Sigmoid colon (tissue), 4 donors: Measurements from ENCODE around the gene SCUBE1.

ENCODE experiments used
- CTCF ChIP-seq, 4 experiments: fragments of 450-650 bp in 3 of 4; fragments of 200-600 bp in 1 of 4; IDR thresholded peaks; one replicate each; pipeline ENCODE4 v1.5.1; 2016 to 2019; ENCODE audit warnings: antibody characterized with exemption in 4 of 4, mild to moderate bottlenecking in 3 of 4, moderate library complexity in 2 of 4
- EP300 ChIP-seq, 4 donors: sonication (generic); formaldehyde crosslinking; IDR thresholded peaks; one replicate each; pipeline ENCODE4 v1.6.1; 2017; ENCODE audit warnings: antibody characterized with exemption in 4 of 4
- POLR2A ChIP-seq, 2 donors: fragments of 450-650 bp; IDR thresholded peaks; one replicate each; pipeline ENCODE4 v1.6.1; 2016; ENCODE audit warnings: antibody characterized with exemption in 2 of 2, mild to moderate bottlenecking in 2 of 2, moderate library complexity in 2 of 2
- POLR2AphosphoS5 ChIP-seq, 4 donors: sonication (generic); formaldehyde crosslinking; IDR thresholded peaks; one replicate each; pipeline ENCODE4 v1.6.1; 2017; ENCODE audit warnings: antibody characterized with exemption in 4 of 4

GRCh38 chr22:43200031-43200430 lies 143.1 kb downstream of the SCUBE1 start:
- TF ChIP-seq CTCF (IDR thresholded peaks at IDR 0.05) (no peak), EP300 (IDR thresholded peaks at IDR 0.05) (no peak), POLR2AphosphoS5 (IDR thresholded peaks at IDR 0.05) (no peak), POLR2A (IDR thresholded peaks at IDR 0.05) (no peak)
